Calu3 (cell line): ENCODE results near the gene MAGEB4. TPM values are rescaled to one million over a fixed set of nuclear protein-coding genes. Genes with fewer than 3 reads are reported as not detected.

Source experiments
- BruUV-seq: library from RNA; stranded (reverse); fragments of 400-500 nt; replicated peaks from 2 replicates; lab custom pipeline; 2021; lab: Mats Ljungman, UMichigan
- CTCF ChIA-PET: fragments of 300-600 bp; sonication (Branson Sonifier 250); formaldehyde crosslinking; loops from one replicate; lab custom pipeline; 2022; ENCODE audit warnings: antibody characterized with exemption; lab: Charles Lee
- DNase-seq: peaks from one replicate; pipeline ENCODE4 v3.0.0; 2022
- H3K27ac Mint-ChIP-seq: one replicate; pipeline ENCODE4 v1.8.0; 2022; ENCODE audit warnings: mixed read lengths; ENCODE audit not compliant: unreplicated experiment
- H3K27me3 Mint-ChIP-seq: one replicate; pipeline ENCODE4 v1.8.0; 2022; ENCODE audit warnings: mixed read lengths; ENCODE audit not compliant: unreplicated experiment
- H3K36me3 Mint-ChIP-seq: one replicate; pipeline ENCODE4 v1.8.0; 2022; ENCODE audit warnings: mild to moderate bottlenecking, moderate library complexity, mixed read lengths; ENCODE audit not compliant: insufficient read depth, unreplicated experiment
- H3K4me1 Mint-ChIP-seq: one replicate; pipeline ENCODE4 v1.8.0; 2022; ENCODE audit warnings: mild to moderate bottlenecking, low read depth, mixed read lengths; ENCODE audit not compliant: unreplicated experiment
- H3K4me3 Mint-ChIP-seq: one replicate; pipeline ENCODE4 v1.8.0; 2022; ENCODE audit warnings: mild to moderate bottlenecking, low read depth, moderate library complexity, mixed read lengths; ENCODE audit not compliant: unreplicated experiment
- H3K9me3 Mint-ChIP-seq: one replicate; pipeline ENCODE4 v1.8.0; 2022; ENCODE audit warnings: low read depth, mixed read lengths; ENCODE audit not compliant: unreplicated experiment
- intact Hi-C: fragments of 100-400 bp; cut with micrococcal nuclease; formaldehyde crosslinking; loops from one replicate; pipeline ENCODE4 v1.10.0; 2022; ENCODE audit not compliant: unreplicated experiment
- total RNA-seq: library from RNA; stranded (reverse); gene quantifications from 2 replicates; pipeline ENCODE4 v1.2.3, GENCODE V29; 2022
- TF ChIP-seq, protein P1 (sequence below): fragments of 200-600 bp; IDR thresholded peaks from one replicate; pipeline ENCODE4 v1.8.0; 2022; ENCODE audit warnings: antibody characterized with exemption; ENCODE audit not compliant: unreplicated experiment

MAGEB4 gene
- total RNA-seq, 1 experiment from 2014 or later: not detected

DNA sequence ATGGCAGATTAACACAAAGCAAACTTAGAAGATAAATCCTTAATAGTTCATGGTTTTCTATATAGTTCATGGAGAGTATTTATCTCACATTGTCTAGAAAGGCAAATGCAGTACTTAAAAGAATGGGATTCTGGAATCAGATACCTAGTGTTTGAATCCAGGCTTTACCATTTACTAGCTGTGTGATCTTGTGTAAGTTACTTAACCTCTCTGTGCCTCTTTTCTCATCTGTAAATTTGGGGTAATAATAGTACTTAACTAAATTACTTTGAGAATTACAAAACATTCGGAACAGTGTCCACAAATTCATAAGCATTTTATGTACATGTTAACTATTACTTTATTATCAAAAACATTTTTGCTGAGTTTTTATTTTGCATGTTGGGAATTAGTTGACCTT is 21.0 kb downstream of the MAGEB4 start:
- H3K27me3 Mint-ChIP-seq: no peaks in the 10 kb centered on the region
- H3K27ac Mint-ChIP-seq: no peak overlapping the region
- no peak overlapping the region for H3K4me3 Mint-ChIP-seq
- no peaks in the 10 kb centered on the region for H3K36me3 Mint-ChIP-seq
- TF ChIP-seq, protein P1, sequence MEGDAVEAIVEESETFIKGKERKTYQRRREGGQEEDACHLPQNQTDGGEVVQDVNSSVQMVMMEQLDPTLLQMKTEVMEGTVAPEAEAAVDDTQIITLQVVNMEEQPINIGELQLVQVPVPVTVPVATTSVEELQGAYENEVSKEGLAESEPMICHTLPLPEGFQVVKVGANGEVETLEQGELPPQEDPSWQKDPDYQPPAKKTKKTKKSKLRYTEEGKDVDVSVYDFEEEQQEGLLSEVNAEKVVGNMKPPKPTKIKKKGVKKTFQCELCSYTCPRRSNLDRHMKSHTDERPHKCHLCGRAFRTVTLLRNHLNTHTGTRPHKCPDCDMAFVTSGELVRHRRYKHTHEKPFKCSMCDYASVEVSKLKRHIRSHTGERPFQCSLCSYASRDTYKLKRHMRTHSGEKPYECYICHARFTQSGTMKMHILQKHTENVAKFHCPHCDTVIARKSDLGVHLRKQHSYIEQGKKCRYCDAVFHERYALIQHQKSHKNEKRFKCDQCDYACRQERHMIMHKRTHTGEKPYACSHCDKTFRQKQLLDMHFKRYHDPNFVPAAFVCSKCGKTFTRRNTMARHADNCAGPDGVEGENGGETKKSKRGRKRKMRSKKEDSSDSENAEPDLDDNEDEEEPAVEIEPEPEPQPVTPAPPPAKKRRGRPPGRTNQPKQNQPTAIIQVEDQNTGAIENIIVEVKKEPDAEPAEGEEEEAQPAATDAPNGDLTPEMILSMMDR: no peak
- CTCF ChIA-PET: no interaction called here
- no peaks in the 10 kb centered on the region for H3K4me1 Mint-ChIP-seq
- H3K9me3 Mint-ChIP-seq: no peaks in the 10 kb centered on the region
- no peak for DNase-seq
- intact Hi-C loops: no loop called here
- no TSS peak for BruUV-seq

GRCh38 chrX:30270639-30271038 is 28.8 kb downstream of the MAGEB4 start:
- Mint-ChIP-seq H3K4me1 (no peaks in the 10 kb centered on the region), H3K36me3 (no peaks in the 10 kb centered on the region), H3K9me3 (peaks cover 8% of the 10 kb centered on the region), H3K27ac (no peak overlapping the region), H3K27me3 (no peaks in the 10 kb centered on the region), H3K4me3 (no peak overlapping the region)
- TF ChIP-seq, protein P1: no peak
- CTCF ChIA-PET: interaction anchor here (0.6 kb wide), 1 partner anchor 126 kb away, joined by 3 read pairs; no protein-coding TSS in a partner anchor
- BruUV-seq: no TSS peak
- intact Hi-C loops: loop anchor here (10.0 kb wide), 1 partner anchor 126 kb away; no protein-coding TSS in a partner anchor
- no peak for DNase-seq

GRCh38 chrX:30275498-30275897 is 33.7 kb downstream of the MAGEB4 start:
- DNase-seq: no peak
- H3K4me1 Mint-ChIP-seq: peaks cover 11% of the 10 kb centered on the region
- H3K36me3 Mint-ChIP-seq: no peaks in the 10 kb centered on the region
- no peaks in the 10 kb centered on the region for H3K27me3 Mint-ChIP-seq
- H3K4me3 Mint-ChIP-seq: no peak overlapping the region
- H3K9me3 Mint-ChIP-seq: peaks cover 6% of the 10 kb centered on the region
- no peak overlapping the region for H3K27ac Mint-ChIP-seq
- CTCF ChIA-PET: no interaction called here
- TF ChIP-seq, protein P1: no peak
- intact Hi-C loops: loop anchor here (1.0 to 10.0 kb wide), 3 partner anchors 131 to 229 kb away; no protein-coding TSS in a partner anchor
- BruUV-seq: no TSS peak

- Mint-ChIP-seq H3K9me3 (no peaks in the 10 kb centered on the region), H3K27me3 (no peaks in the 10 kb centered on the region), H3K4me3 (no peak overlapping the region), H3K36me3 (no peaks in the 10 kb centered on the region), H3K4me1 (peaks cover 19% of the 10 kb centered on the region), H3K27ac (no peak overlapping the region)
- DNase-seq: no peak
- intact Hi-C loops: loop anchor here (10.0 kb wide), 1 partner anchor 134 kb away; no protein-coding TSS in a partner anchor
- TF ChIP-seq, protein P1: no peak
- BruUV-seq: no TSS peak
- CTCF ChIA-PET: no interaction called here
Observed at GRCh38 chrX:30278365-30278764, 36.6 kb downstream of the MAGEB4 start.
